ENCODE measurements around the gene BABAM2.

DNA sequence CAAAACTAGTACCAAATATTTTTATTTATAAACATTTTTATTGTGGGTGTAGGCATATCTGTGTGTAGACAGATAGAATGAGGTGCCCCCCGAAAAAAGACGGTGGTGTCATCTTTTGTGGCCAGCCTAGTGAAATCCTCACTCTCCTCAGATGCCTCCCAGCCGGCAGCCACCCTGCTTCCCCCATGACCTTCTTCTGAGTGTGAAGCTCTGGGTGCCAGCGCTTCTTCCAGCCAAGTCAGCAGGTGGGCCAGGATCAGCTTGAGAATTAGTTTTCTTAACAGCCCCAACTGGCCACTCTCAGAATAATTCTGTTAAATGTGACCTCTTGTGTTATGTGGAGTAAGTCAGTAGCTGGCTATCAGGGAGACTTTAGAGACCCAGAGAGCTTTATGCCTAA lies 272.5 kb downstream of the BABAM2 start:
- TF ChIP-seq, protein P1, sequence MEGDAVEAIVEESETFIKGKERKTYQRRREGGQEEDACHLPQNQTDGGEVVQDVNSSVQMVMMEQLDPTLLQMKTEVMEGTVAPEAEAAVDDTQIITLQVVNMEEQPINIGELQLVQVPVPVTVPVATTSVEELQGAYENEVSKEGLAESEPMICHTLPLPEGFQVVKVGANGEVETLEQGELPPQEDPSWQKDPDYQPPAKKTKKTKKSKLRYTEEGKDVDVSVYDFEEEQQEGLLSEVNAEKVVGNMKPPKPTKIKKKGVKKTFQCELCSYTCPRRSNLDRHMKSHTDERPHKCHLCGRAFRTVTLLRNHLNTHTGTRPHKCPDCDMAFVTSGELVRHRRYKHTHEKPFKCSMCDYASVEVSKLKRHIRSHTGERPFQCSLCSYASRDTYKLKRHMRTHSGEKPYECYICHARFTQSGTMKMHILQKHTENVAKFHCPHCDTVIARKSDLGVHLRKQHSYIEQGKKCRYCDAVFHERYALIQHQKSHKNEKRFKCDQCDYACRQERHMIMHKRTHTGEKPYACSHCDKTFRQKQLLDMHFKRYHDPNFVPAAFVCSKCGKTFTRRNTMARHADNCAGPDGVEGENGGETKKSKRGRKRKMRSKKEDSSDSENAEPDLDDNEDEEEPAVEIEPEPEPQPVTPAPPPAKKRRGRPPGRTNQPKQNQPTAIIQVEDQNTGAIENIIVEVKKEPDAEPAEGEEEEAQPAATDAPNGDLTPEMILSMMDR (IDR thresholded peaks at IDR 0.05; ENCODE audit: low read length): no peak
- TF ChIP-seq EZH2phosphoT487 (IDR thresholded peaks at IDR 0.05; ENCODE audit: low read length) (no peak), EZH2 (optimal IDR thresholded peaks at IDR 0.05; ENCODE audit: low read depth, low read length) (no peak)
